ENCODE data around the gene STARD7. TPM values are rescaled to one million over a fixed set of nuclear protein-coding genes. Genes with fewer than 3 reads are reported as not detected.

Gene STARD7
- total RNA-seq, 1 donor from 2014 or later = 80.2 TPM

GRCh38 chr2:96174251-96175144 lies 34.1 kb downstream of the STARD7 start:
- H3K9me3 Mint-ChIP-seq (ENCODE audit: unreplicated experiment) = no peaks in the 10 kb centered on the region
- no peak overlapping the region for H3K4me3 Mint-ChIP-seq (ENCODE audit: unreplicated experiment)
- no peak for DNase-seq (ENCODE audit: extremely low spot score, unreplicated experiment)
- H3K27me3 Mint-ChIP-seq (ENCODE audit: unreplicated experiment) = peaks cover 2% of the 10 kb centered on the region
- peak; percentile 87 for TF ChIP-seq CTCF (IDR thresholded peaks at IDR 0.05)
- H3K4me1 Mint-ChIP-seq (ENCODE audit: unreplicated experiment) = no peaks in the 10 kb centered on the region
- H3K36me3 Mint-ChIP-seq (ENCODE audit: unreplicated experiment) = no peaks in the 10 kb centered on the region
- H3K27ac Mint-ChIP-seq (ENCODE audit: unreplicated experiment) = no peak overlapping the region

GRCh38 chr2:96171831-96172230 lies 36.8 kb downstream of the STARD7 start:
- no peak overlapping the region for H3K27ac Mint-ChIP-seq (ENCODE audit: unreplicated experiment)

GRCh38 chr2:96170626-96171025 lies 38.0 kb downstream of the STARD7 start:
- no peak for TF ChIP-seq CTCF (IDR thresholded peaks at IDR 0.05)
- no peak for DNase-seq (ENCODE audit: extremely low spot score, unreplicated experiment)
- H3K9me3 Mint-ChIP-seq (ENCODE audit: unreplicated experiment) = peaks cover 4% of the 10 kb centered on the region
- peaks cover 2% of the 10 kb centered on the region for H3K4me1 Mint-ChIP-seq (ENCODE audit: unreplicated experiment)
- H3K4me3 Mint-ChIP-seq (ENCODE audit: unreplicated experiment) = no peak overlapping the region
- no peaks in the 10 kb centered on the region for H3K27me3 Mint-ChIP-seq (ENCODE audit: unreplicated experiment)
- H3K36me3 Mint-ChIP-seq (ENCODE audit: unreplicated experiment) = no peaks in the 10 kb centered on the region
- H3K27ac Mint-ChIP-seq (ENCODE audit: unreplicated experiment) = no peak overlapping the region

More at GRCh38 chr2:96171831-96172230, 36.8 kb downstream of the STARD7 start:
- H3K4me3 Mint-ChIP-seq (ENCODE audit: unreplicated experiment) = no peak overlapping the region
- H3K9me3 Mint-ChIP-seq (ENCODE audit: unreplicated experiment) = peaks cover 4% of the 10 kb centered on the region
- no peaks in the 10 kb centered on the region for H3K36me3 Mint-ChIP-seq (ENCODE audit: unreplicated experiment)
- peaks cover 2% of the 10 kb centered on the region for H3K4me1 Mint-ChIP-seq (ENCODE audit: unreplicated experiment)
- H3K27me3 Mint-ChIP-seq (ENCODE audit: unreplicated experiment) = peaks cover 2% of the 10 kb centered on the region
- no peak for DNase-seq (ENCODE audit: extremely low spot score, unreplicated experiment)
- TF ChIP-seq CTCF (IDR thresholded peaks at IDR 0.05) = no peak

- Mint-ChIP-seq H3K27me3 (ENCODE audit: unreplicated experiment) (no peaks in the 10 kb centered on the region), H3K36me3 (ENCODE audit: unreplicated experiment) (no peaks in the 10 kb centered on the region), H3K9me3 (ENCODE audit: unreplicated experiment) (peaks cover 4% of the 10 kb centered on the region), H3K4me3 (ENCODE audit: unreplicated experiment) (no peak overlapping the region), H3K4me1 (ENCODE audit: unreplicated experiment) (peaks cover 2% of the 10 kb centered on the region), H3K27ac (ENCODE audit: unreplicated experiment) (no peak overlapping the region)
- TF ChIP-seq CTCF (IDR thresholded peaks at IDR 0.05) = no peak
- DNase-seq (ENCODE audit: extremely low spot score, unreplicated experiment) = no peak
Observed at GRCh38 chr2:96169868-96170507, 38.6 kb downstream of the STARD7 start.

GRCh38 chr2:96167407-96168013 lies 41.1 kb downstream of the STARD7 start:
- H3K27ac Mint-ChIP-seq (ENCODE audit: unreplicated experiment) = no peak overlapping the region

More at GRCh38 chr2:96167407-96168013, 41.1 kb downstream of the STARD7 start:
- Mint-ChIP-seq H3K4me1 (ENCODE audit: unreplicated experiment) (peaks cover 10% of the 10 kb centered on the region), H3K36me3 (ENCODE audit: unreplicated experiment) (no peaks in the 10 kb centered on the region), H3K9me3 (ENCODE audit: unreplicated experiment) (peaks cover 4% of the 10 kb centered on the region), H3K27me3 (ENCODE audit: unreplicated experiment) (no peaks in the 10 kb centered on the region), H3K4me3 (ENCODE audit: unreplicated experiment) (no peak overlapping the region)
- no peak for DNase-seq (ENCODE audit: extremely low spot score, unreplicated experiment)
- TF ChIP-seq CTCF (IDR thresholded peaks at IDR 0.05) = no peak
